CD1c-positive myeloid dendritic cell (primary cell): ENCODE measurements around the gene ARHGAP23.

Source experiments
- DNase-seq: peaks from one replicate; pipeline ENCODE4 v3.0.0-alpha.2; 2016; ENCODE audit errors: extremely low spot score

Gene ARHGAP23

GRCh38 chr17:38441429-38442061 lies 13.3 kb downstream of the ARHGAP23 start:
- no peak for DNase-seq

DNA sequence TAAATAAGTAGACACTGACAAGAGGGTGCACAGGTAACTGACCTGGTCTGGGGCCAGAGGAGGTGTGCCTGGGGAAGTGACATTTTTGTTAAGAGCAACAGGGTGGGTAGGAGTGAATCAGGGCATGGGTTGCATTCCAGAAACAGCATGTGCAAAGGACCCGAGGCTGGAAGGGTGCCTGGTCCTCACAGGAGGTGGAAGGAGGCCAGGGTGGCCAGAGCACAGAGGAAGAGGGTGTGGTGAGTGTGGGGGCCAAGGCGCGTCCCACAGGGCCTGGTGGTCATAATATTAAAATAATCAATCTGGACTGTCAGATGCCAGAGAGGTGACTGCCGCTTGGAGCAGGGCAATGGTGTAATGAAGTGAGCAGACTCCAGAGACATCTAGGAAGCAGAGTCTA lies 14.3 kb downstream of the ARHGAP23 start:
- DNase-seq: no peak

DNA sequence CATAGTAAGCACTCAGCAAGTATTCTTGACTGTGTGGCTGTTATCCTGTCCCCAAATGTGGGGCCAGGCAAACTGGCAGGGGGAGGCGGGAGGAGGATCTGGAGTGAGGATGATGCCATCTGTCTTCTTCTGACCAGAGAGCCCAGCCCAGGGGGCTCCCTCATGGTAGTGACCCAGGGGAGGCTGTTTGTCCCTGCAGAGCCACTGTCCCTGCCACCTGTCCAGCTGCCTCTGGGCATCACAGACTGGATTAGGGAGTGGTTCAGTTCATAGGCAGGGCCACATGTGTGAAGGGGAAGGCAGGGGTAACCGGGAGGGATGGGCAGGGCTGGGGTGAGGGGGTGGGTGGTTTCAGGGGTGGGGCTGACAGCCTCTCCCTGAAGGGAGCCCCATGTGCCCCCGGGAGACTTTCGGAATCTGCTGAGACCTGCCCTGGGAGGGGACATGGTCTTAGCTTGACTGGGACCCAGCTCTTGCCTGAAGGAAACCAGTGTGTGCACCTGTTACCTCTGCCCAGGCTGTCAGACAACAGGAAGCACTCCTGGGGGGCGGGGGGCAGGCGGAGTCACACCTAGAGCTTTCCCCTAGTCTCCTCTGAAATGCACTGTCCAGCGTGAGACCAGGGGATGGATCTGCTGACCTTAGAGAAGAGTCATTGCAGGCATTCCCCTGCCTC lies 15.2 kb downstream of the ARHGAP23 start:
- no peak for DNase-seq

DNA sequence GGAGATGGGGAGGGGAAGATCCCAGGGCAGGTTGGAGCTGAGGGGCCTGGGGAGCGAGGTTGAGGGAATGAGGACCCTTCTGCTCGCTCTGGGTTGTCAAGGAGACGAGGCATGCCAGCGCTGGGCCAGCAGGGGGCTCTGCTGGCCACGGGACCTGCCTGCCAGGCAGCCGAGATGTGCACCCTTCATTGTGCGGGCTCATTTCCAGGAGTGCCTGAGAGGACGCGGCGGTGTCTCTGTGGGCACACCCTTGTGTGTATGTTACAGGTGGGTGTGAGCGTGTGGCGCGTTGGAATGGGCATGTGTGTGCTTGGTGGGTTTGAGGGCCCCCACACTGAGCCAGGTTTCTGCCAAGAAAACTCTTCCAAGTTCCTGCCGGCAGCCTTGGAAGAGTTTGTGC lies 15.9 kb downstream of the ARHGAP23 start:
- peak; percentile 38 for DNase-seq

DNA sequence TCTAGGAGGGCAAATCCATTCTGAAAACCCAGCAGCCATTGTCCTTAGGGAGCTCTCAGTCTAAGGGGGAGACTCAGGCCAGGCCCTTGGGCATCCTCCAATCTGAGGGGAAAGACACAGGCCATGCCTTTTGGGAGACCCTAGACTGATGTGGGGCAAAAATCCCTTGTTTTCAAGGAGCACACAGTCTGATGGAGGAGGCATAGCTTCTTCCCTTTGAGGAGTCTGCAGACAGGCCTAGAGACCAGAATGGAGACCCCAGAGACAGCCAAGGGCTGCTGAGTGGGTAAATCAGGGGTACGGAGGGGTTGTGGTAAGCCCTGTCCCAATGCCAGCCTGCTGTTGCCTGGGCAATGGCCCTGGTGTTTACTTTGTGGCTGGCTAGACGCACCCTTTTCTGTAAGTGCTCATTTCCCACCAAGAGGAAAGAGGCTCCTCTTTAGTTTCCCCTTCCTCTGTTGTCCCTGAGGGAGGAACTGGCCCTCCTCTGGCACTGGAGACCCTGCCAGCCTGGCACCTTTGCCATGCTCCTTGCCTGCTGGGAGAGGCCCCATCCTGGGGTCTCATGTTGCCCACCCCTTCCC lies 19.3 kb downstream of the ARHGAP23 start:
- DNase-seq: no peak

DNA sequence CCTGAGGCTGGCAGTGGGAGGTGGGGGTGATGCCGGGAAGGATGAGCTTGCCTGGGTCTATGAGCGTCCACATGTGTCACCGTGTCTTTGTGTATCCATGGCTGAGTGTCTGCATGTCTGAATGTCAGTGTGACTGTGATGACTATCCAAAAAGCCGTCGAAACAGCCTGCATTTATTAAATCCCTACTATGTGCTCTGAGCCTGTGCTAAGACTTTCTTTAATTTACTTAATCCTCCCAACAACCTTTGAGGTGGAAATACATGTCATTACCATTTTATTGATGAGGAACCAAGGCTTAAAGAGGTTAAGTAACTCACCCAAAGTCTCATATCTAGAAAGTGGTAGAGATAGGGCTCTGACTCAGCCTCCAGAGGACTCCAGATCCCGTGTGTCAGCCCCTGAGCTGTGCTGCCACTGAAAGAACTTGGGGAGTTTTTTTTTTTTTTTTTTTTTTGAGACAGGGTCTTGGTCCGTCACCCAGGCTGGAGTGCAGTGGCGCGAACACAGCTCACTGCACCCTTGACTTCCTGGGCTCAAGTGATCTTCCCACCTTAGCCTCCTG lies 20.0 kb downstream of the ARHGAP23 start:
- DNase-seq: no peak

- DNase-seq: no peak
Observed at GRCh38 chr17:38449364-38449763, 21.1 kb downstream of the ARHGAP23 start.

DNA sequence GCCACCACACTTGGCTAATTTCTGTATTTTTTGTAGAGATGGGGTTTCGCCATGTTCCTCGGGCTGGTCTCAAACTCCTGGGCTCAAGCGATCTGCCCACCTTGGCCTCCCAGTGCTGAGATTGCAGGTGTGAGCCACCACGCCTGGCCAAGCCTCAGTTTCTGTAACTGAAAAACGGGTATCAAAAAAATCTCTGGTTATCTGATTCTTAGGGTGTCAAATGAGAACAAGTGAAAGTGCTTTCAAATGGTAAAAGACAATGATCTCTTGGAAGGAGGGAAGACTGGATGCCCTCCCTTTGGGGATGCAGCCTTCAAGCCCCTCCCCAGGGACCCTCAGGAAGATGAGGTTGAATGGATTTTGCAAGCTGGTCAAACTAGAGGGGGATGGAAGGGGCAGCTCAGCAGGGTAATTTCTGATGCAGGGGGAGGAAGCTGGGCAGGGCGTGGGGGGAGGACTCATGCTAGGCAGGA lies 22.3 kb downstream of the ARHGAP23 start:
- DNase-seq: no peak

DNA sequence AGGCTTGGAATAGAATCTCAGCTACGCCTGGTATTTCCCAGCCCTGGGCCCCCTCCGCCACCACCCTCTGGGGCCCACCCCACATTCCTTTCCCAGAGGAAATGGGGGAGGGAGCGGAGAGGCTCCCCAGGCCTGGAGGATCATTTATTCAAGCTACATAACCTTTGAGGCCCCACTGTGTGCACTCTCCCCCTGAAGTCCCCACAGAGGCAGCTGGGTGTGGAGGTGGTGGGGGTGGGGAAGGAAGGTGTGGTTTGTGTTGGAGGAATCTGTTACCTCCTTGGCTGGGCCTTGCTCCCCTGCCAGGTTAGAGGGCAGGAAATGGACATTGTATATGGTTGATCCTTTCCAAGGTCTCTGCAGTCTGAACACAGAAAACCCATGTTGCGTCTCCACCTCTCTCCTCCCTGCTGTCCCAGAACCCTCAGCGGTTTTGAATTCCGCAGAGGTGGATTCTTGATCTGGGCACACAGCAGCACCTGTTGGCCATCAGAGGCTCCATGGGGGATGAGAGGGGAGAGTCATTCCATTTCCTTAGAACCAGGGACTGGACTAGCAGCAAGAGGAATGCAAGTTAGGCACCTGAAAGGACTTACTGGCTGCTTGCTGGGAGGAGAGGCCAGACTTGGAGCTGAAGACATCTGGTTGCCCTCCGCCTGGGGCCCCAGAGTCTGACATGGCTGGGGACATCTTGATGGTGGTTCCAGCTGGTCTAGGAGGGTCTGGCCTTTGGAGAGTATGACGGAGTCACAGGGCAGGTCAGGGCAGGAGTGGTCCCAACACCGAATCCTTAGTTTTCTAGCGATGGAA lies 23.0 kb downstream of the ARHGAP23 start:
- no peak for DNase-seq

- no peak for DNase-seq
Observed at GRCh38 chr17:38451840-38452529, 23.7 kb downstream of the ARHGAP23 start.

DNA sequence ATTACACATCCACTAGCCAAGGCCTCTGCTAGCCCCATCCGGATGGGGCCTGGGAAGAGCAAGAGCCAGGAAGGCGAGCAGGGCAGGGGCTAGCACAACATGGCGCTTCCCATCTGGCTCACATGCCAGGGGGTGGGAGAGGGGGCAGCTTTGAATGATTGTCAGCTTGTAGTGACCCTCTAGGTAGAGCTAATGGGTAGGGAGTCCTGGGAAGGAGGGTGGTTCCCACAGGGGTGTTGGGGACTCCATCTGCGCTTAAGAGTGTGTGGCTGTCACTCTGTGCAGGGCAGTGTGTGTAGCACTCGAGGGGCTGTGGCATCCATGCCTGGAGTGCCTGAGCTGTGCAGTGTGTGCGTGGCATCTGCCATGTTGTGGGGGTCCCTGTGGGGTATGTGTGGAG lies 24.5 kb downstream of the ARHGAP23 start:
- DNase-seq: no peak

DNA sequence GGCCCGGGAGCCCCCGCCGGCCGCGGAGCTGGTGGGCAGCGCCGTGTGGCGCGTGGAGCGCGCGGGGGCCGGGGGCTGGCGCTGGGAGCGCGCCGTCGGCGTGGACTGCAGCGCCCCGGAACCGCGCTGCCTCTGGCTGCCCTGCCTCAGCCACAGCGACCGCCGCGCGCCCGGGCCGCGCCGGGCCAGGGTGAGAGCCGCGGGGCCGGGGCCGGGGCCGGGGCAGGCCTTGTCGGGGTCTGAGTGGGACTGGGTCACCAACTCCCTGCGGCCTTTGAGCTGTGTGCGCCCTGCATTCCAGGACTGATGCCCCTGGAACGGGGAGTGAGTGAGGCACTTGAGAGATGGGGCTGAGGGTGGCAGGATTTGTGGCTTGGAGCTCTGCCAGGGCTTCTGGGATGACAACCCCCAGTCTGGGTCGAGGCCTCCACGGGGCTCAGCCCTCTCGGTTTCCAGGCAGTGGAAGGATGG lies 25.7 kb downstream of the ARHGAP23 start:
- no peak for DNase-seq

- DNase-seq: no peak
Observed at GRCh38 chr17:38454532-38454931, 26.3 kb downstream of the ARHGAP23 start.

GRCh38 chr17:38455288-38455915 lies 27.1 kb downstream of the ARHGAP23 start:
- no peak for DNase-seq

DNA sequence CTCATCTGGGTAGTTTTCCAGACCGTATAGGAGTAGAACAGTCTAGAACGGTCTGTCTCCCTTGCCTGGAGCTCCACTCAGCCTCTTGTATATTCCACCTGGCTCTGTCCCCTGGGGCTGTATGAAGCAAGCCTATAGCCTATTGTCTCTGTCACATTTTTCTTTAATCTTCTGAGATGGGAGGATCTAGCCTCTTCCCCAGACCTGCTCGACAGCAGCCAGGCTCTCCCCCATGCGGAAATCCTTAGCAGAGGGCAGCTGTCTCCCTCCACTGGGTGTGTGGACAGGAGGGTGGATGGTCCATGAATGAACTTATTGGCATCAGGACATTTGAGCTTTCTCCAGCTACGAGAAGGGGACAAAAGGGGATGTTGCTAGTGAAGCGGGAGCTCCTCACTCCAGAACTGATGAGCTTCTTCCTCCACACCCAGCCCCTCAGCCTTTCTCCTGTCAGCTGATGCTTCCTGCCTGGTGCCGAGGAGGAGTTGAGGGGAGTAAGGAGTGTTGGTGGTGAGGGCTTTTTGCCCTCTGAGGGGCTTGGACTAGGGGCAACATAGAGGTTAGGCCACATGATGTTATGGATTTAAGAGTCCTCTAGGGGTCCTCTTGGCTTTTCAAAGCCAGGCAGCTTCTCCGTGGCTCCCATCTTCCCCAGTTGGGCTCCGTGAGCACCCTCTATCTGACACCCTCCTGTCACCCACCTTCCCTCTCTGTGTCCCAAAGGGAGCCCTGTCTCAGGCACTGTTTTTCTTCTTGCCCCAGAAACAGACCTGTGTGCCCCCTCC lies 28.0 kb downstream of the ARHGAP23 start:
- DNase-seq: no peak

DNA sequence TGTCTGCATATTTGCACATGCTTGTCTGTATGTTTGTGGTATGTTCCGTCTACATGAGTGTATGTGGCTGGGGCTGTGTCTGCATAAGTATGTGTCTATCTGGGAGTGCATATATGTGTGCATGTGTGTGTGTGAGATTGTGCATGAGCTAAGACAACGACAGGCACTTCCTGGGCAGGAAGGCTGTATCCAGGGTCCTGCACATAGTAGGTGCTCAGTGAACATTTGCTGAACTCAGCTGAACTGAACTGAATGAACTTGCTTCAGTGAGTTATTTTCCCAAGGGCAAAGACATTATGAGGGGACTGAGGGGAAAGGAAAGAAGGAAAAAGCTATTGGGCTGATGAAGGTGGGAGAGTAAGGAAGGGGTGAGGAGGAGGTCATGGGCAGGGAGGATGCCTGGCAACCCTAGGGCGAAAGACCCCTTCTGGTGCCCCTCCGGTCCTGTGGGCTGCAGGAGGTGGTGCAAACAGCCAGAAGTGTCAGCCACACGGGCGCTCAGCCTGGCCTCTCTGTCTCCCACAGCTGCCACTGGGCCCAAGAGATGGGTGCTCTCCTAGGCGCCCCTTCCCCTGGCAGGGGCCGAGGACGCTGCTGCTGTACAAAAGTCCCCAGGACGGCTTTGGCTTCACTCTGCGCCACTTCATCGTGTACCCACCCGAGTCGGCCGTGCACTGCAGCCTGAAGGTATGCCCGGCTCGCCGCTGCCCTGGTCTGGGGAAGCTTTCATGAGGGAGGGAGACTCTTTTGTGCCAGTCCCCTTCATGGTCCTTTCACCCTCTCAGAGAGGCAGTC lies 29.5 kb downstream of the ARHGAP23 start:
- DNase-seq: no peak

GRCh38 chr17:38458521-38458920 lies 30.3 kb downstream of the ARHGAP23 start:
- no peak for DNase-seq

DNA sequence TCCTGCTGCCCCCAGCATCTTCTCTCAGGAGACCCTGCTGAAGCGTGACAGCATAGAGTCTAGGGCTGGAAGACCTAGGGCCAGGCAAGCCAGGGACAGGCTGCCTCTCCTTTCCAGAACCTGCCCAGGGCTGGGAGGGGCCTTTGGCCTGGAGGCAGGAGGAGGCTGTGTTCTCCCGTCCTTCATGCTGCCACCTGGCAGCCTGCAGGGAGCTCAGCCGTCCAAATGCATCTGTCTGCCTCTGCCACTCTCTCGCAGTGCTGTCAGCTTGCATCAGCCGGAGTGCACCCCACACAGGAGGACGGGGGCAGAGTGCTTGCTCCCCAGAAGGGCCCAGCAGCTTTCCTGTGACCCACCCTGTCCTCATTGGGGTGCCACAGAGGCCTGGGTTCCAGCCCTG lies 31.3 kb downstream of the ARHGAP23 start:
- no peak for DNase-seq

DNA sequence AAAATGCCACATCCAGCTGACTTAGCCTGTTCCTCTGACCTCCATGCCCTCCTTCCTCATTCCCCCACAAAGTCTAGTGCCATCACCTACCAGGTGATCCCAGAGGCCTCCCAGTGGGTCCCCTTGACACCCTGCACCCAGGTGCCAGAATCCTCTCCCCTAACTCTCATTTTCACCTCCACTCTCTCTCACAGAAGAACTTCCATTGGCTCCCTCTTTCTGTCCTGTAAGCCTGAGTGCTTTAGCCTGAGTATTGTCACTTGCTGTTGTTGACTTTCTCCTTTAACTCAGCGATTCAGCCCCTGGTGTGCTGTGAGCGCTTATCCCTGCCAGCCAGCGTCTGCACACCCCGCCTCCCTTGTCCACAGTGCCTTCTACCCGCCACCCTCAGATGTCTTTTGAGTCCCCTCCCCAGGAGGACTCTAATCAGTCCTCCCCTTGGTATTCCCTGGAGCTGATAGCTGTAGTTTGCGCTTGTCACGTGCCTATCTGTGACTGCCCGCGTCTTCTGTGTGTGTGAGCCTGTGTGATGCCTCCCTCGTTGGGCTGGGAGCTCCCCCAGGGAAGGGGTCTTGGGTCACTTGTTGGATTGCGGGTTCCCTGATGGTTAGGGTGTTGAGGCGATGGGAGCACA lies 31.9 kb downstream of the ARHGAP23 start:
- DNase-seq: no peak
